Sigmoid colon (tissue), 4 donors: ENCODE data around the gene KCNA2.

Experiments
- POLR2AphosphoS5 ChIP-seq, 4 donors: sonication (generic); formaldehyde crosslinking; IDR thresholded peaks; one replicate each; pipeline ENCODE4 v1.6.1; 2017; ENCODE audit warnings: antibody characterized with exemption in 4 of 4
- TF ChIP-seq, protein P1 (sequence below), 4 experiments: fragments of 450-650 bp in 3 of 4; fragments of 200-600 bp in 1 of 4; IDR thresholded peaks; one replicate each; pipeline ENCODE4 v1.5.1; 2016 to 2019; ENCODE audit warnings: antibody characterized with exemption in 4 of 4, mild to moderate bottlenecking in 3 of 4, moderate library complexity in 2 of 4

DNA sequence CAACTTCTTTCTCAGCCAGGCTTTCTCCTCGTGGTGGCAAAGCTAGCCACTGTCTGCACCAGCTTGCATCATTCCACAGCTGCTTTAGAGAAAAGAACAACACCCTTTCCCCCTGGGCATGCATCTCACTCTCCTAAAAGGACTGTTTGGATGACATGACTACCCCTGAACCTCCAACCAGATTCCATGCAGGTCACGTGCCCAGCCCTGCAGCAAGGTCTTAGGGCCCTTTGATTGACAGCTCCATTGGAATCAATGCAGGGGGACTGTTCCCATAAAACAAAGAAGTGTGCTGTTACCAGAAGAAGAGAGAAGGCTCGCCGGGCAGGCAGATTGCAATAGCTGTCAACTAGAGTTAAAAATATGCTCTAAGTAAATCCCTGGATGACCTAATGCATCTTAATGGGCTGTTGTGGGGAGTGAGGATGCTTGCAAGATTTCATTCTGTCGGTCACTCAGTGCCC is 24.4 kb downstream of the KCNA2 start:
- TF ChIP-seq, protein P1, sequence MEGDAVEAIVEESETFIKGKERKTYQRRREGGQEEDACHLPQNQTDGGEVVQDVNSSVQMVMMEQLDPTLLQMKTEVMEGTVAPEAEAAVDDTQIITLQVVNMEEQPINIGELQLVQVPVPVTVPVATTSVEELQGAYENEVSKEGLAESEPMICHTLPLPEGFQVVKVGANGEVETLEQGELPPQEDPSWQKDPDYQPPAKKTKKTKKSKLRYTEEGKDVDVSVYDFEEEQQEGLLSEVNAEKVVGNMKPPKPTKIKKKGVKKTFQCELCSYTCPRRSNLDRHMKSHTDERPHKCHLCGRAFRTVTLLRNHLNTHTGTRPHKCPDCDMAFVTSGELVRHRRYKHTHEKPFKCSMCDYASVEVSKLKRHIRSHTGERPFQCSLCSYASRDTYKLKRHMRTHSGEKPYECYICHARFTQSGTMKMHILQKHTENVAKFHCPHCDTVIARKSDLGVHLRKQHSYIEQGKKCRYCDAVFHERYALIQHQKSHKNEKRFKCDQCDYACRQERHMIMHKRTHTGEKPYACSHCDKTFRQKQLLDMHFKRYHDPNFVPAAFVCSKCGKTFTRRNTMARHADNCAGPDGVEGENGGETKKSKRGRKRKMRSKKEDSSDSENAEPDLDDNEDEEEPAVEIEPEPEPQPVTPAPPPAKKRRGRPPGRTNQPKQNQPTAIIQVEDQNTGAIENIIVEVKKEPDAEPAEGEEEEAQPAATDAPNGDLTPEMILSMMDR (IDR thresholded peaks at IDR 0.05), result no peak
- TF ChIP-seq POLR2AphosphoS5 (IDR thresholded peaks at IDR 0.05), result no peak
